Measurements from ENCODE around the gene VWA2.

VWA2 gene

DNA sequence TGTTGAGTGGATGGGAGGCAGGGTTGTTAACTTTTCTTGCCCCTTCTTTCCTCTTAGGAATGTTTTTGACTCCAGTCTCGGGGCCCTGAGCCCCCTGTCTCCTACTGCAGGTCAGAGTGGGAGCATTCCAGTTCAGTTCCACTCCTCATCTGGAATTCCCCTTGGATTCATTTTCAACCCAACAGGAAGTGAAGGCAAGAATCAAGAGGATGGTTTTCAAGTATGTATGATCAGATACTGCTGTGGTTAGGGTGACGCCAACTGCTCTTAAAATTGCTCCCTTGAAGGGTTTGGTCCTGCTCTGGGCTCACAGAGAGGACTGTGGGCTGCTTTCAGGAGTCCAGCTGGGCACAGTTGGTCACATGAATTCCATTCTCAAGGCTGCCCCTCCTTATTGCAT is 22.0 kb downstream of the VWA2 start:
- TF ChIP-seq CTCF (IDR thresholded peaks at IDR 0.05; ENCODE audit: borderline replicate concordance, insufficient read depth, low read depth, low read length): no peak
- H3K4me3 ChIP-seq (ENCODE audit: low read depth, low read length): no peak overlapping the region

DNA sequence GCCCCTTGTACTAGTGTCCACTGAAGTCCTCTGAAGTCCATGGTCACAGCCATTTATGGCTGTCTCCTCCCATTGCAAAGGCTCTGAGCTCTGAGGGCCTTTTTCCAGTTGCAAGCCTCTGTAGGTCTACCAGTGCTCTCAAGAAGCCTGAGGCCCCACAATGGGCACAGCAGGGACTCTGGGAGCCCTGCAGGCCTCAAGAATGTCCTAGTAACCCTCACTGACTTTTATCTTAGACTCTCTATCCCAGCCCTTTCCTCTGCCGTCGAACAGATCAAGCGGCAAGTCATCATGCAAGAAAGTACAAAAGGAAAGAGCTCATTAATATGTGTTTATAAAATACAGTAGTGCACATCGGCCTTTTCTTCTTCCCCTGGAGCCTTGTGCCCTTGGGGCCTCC is 23.4 kb downstream of the VWA2 start:
- no peak for TF ChIP-seq CTCF (IDR thresholded peaks at IDR 0.05; ENCODE audit: borderline replicate concordance, insufficient read depth, low read depth, low read length)
- no peak overlapping the region for H3K4me3 ChIP-seq (ENCODE audit: low read depth, low read length)

GRCh38 chr10:114265392-114266053 is 26.5 kb downstream of the VWA2 start:
- H3K4me3 ChIP-seq (ENCODE audit: low read depth, low read length): no peak overlapping the region
- TF ChIP-seq CTCF (IDR thresholded peaks at IDR 0.05; ENCODE audit: borderline replicate concordance, insufficient read depth, low read depth, low read length): no peak

- no peak for TF ChIP-seq CTCF (IDR thresholded peaks at IDR 0.05; ENCODE audit: borderline replicate concordance, insufficient read depth, low read depth, low read length)
Observed at GRCh38 chr10:114266521-114266920, 27.5 kb downstream of the VWA2 start.

GRCh38 chr10:114271075-114271778 is 32.2 kb downstream of the VWA2 start:
- no peak overlapping the region for H3K4me3 ChIP-seq (ENCODE audit: low read depth, low read length)
- no peak for TF ChIP-seq CTCF (IDR thresholded peaks at IDR 0.05; ENCODE audit: borderline replicate concordance, insufficient read depth, low read depth, low read length)

More at GRCh38 chr10:114266521-114266920, 27.5 kb downstream of the VWA2 start:
- no peak overlapping the region for H3K4me3 ChIP-seq (ENCODE audit: low read depth, low read length)

DNA sequence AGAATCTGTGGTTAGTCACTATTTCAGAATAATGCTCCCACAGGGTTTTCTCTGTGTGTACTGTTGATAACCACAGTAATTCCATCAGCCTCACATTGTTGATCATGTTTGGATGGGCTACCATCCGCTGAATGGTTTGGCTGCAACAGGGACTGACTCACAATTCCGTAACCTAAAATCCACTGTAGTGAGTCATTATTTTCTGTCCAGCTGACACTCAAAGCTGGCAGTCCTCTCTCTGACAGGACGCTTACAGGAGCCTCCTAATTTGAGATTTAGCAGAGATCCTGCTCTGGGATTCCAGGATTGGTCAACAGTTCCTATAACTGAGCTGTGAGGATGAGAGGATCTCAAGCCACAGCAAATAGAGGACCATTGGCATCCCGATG is 32.7 kb downstream of the VWA2 start:
- TF ChIP-seq CTCF (IDR thresholded peaks at IDR 0.05; ENCODE audit: borderline replicate concordance, insufficient read depth, low read depth, low read length): no peak

GRCh38 chr10:114272696-114273095 is 33.6 kb downstream of the VWA2 start:
- no peak overlapping the region for H3K4me3 ChIP-seq (ENCODE audit: low read depth, low read length)
- TF ChIP-seq CTCF (IDR thresholded peaks at IDR 0.05; ENCODE audit: borderline replicate concordance, insufficient read depth, low read depth, low read length): no peak

More for the DNA sequence above, 32.7 kb downstream of the VWA2 start:
- H3K4me3 ChIP-seq (ENCODE audit: low read depth, low read length): no peak overlapping the region
